HepG2 (cell line): ENCODE measurements around the gene VPS29. TPM values are rescaled to one million over a fixed set of nuclear protein-coding genes. Genes with fewer than 3 reads are reported as not detected.

Experiments
- EED ChIP-seq: sonication (generic); formaldehyde crosslinking; IDR thresholded peaks from 2 replicates; pipeline ENCODE4 v1.5.0; 2020; ENCODE audit warnings: mild to moderate bottlenecking, missing genetic modification reagents
- KLF15 ChIP-seq: sonication (generic); formaldehyde crosslinking; IDR thresholded peaks from 2 replicates; pipeline ENCODE4 v1.8.1; 2023; ENCODE audit warnings: borderline replicate concordance, mild to moderate bottlenecking, inconsistent platforms, missing genetic modification reagents, mixed read lengths
- NBN ChIP-seq: fragments of 450-650 bp; conservative IDR thresholded peaks from 2 replicates; pipeline ENCODE4 v1.6.1; 2017
- U2AF1 ChIP-seq: fragments of 200-400 bp; formaldehyde crosslinking; optimal IDR thresholded peaks from 2 replicates; pipeline ENCODE3; 2017; ENCODE audit warnings: mild to moderate bottlenecking, low read depth, low read length
- WIZ ChIP-seq: sonication (generic); formaldehyde crosslinking; IDR thresholded peaks from 2 replicates; pipeline ENCODE4 v1.5.1; 2020; ENCODE audit warnings: mild to moderate bottlenecking, missing genetic modification reagents
- ZFAT ChIP-seq: sonication (generic); formaldehyde crosslinking; conservative IDR thresholded peaks from 2 replicates; pipeline ENCODE4 v1.8.1; 2023; ENCODE audit warnings: missing genetic modification reagents, inconsistent platforms
- ZNF12 ChIP-seq: sonication (generic); formaldehyde crosslinking; IDR thresholded peaks from 2 replicates; pipeline ENCODE4 v1.5.0; 2020; ENCODE audit warnings: missing genetic modification reagents
- polyA plus RNA-seq, 8 experiments: library from polyadenylated mRNA; depleted of rRNA in 3 of 8; stranded (reverse) in 7 of 8; unstranded in 1 of 8; fragments of >200 nt; fragmentation: Illumina TruSeq in 4 of 8; extraction: Trizol in 4 of 8; gene quantifications; 2 replicates each; pipeline versions ENCODE4 v1.2.1 to v1.2.3, GENCODE V29; 2011 to 2016; ENCODE audit warnings: low read depth in 4 of 8, missing spikeins in 1 of 8, mixed read lengths in 1 of 8; ENCODE audit not compliant: insufficient read depth in 1 of 8
- total RNA-seq, 5 experiments: library from RNA; depleted of rRNA; stranded (reverse); fragments of >200 nt; fragmentation: Illumina TruSeq; extraction: Trizol; gene quantifications; 2 replicates each; pipeline ENCODE4 v1.2.3, GENCODE V29; 2016; ENCODE audit warnings: low read depth in 1 of 5
- TF ChIP-seq, protein P1 (sequence below): sonication (generic); formaldehyde crosslinking; IDR thresholded peaks from 2 replicates; pipeline ENCODE4 v1.4.0; 2020; ENCODE audit warnings: mild to moderate bottlenecking, missing genetic modification reagents, borderline replicate concordance
- TF ChIP-seq, protein P2 (sequence below): sonication (generic); formaldehyde crosslinking; IDR thresholded peaks from 2 replicates; pipeline ENCODE4 v1.8.0; 2022; ENCODE audit warnings: mild to moderate bottlenecking, missing genetic modification reagents
- TF ChIP-seq, protein P3 (sequence below): sonication (generic); formaldehyde crosslinking; IDR thresholded peaks from 2 replicates; pipeline ENCODE4 v1.4.0; 2020; ENCODE audit warnings: low read depth, mild to moderate bottlenecking, missing genetic modification reagents
- TF ChIP-seq, protein P4 (sequence below): sonication (generic); formaldehyde crosslinking; IDR thresholded peaks from 2 replicates; pipeline ENCODE4 v1.4.0; 2020; ENCODE audit warnings: missing genetic modification reagents, borderline replicate concordance
- TF ChIP-seq, protein P5 (sequence below): sonication (generic); formaldehyde crosslinking; IDR thresholded peaks from 2 replicates; pipeline ENCODE4 v1.4.0; 2020; ENCODE audit warnings: missing genetic modification reagents, mild to moderate bottlenecking, borderline replicate concordance
- TF ChIP-seq, protein P6 (sequence below): sonication (generic); formaldehyde crosslinking; conservative IDR thresholded peaks from 2 replicates; pipeline ENCODE4 v1.4.0; 2020; ENCODE audit warnings: mild to moderate bottlenecking, missing genetic modification reagents, moderate library complexity

Gene VPS29
- total and polyA plus RNA-seq, 2 of the 13 experiments (the other 11 are each of a cell fraction or from before 2014, with no cell fraction given), result 107 to 114 TPM

DNA sequence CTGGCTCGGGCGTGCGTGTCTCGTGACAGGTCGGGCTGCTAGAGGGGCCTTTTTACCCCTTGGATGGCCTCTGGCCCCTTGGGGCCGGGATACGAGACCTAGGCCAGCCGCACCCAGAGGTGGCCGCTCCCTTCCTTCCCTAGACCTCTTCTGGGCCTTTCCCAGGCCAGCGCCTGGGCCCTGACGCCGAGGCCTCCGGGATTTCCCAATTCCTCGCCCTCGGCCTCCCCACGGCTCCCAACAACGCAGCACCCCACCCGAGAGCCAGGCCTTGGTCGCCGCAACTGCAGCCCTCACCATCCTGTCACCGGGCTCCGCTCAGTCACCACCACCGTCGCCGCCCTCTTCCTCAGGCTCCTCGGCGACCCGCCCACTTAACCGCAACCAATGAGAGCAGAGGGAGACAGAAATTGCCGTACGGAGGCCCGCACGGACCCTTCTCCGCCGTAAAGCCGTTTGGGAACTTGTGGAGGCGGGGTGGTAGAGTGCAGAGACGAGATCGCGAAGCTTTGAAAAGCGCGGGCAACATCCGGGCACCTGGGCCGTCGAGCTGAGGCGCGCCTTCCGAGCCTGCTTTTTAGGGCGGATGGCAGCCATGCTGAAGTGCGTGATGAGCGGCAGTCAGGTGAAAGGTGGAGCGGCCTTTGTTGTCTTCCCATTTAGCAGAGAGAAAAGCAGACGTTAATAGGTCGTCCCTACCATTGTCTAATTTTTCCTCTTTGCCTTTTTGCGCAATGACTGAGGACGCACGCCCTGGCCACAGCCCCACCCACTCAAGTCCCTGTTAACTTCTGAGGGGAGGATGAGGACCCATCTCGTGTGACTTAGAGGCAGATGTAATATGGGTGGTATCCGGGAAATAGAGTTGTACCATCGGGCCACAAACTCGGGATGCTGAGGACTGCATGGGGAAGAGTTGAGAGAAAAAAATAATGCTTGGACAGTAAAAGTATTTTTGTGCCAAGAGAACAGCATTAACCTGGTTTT is at the start of gene VPS29, which contains the start of gene RAD9B (continued):
- TF ChIP-seq, protein P1, sequence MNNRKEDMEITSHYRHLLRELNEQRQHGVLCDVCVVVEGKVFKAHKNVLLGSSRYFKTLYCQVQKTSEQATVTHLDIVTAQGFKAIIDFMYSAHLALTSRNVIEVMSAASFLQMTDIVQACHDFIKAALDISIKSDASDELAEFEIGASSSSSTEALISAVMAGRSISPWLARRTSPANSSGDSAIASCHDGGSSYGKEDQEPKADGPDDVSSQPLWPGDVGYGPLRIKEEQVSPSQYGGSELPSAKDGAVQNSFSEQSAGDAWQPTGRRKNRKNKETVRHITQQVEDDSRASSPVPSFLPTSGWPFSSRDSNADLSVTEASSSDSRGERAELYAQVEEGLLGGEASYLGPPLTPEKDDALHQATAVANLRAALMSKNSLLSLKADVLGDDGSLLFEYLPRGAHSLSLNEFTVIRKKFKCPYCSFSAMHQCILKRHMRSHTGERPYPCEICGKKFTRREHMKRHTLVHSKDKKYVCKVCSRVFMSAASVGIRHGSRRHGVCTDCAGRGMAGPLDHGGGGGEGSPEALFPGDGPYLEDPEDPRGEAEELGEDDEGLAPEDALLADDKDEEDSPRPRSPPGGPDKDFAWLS (CRISPR knock-in tag), result no peak
- TF ChIP-seq U2AF1 (peak; percentile 51), ZFAT (CRISPR knock-in tag) (peak; percentile 78; the same call in 1 of the 2 replicates), ZNF12 (CRISPR knock-in tag) (no peak), EED (CRISPR knock-in tag) (peak; percentile 91), WIZ (CRISPR knock-in tag) (peak; percentile 94), NBN (no peak), KLF15 (CRISPR knock-in tag) (peak; percentile 67)
- TF ChIP-seq, protein P2, sequence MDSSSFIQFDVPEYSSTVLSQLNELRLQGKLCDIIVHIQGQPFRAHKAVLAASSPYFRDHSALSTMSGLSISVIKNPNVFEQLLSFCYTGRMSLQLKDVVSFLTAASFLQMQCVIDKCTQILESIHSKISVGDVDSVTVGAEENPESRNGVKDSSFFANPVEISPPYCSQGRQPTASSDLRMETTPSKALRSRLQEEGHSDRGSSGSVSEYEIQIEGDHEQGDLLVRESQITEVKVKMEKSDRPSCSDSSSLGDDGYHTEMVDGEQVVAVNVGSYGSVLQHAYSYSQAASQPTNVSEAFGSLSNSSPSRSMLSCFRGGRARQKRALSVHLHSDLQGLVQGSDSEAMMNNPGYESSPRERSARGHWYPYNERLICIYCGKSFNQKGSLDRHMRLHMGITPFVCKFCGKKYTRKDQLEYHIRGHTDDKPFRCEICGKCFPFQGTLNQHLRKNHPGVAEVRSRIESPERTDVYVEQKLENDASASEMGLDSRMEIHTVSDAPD (CRISPR knock-in tag), result peak; percentile 85
- TF ChIP-seq, protein P3, sequence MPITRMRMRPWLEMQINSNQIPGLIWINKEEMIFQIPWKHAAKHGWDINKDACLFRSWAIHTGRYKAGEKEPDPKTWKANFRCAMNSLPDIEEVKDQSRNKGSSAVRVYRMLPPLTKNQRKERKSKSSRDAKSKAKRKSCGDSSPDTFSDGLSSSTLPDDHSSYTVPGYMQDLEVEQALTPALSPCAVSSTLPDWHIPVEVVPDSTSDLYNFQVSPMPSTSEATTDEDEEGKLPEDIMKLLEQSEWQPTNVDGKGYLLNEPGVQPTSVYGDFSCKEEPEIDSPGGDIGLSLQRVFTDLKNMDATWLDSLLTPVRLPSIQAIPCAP (CRISPR knock-in tag), result peak; percentile 85; the same call in 1 of the 2 replicates
- TF ChIP-seq, protein P4, sequence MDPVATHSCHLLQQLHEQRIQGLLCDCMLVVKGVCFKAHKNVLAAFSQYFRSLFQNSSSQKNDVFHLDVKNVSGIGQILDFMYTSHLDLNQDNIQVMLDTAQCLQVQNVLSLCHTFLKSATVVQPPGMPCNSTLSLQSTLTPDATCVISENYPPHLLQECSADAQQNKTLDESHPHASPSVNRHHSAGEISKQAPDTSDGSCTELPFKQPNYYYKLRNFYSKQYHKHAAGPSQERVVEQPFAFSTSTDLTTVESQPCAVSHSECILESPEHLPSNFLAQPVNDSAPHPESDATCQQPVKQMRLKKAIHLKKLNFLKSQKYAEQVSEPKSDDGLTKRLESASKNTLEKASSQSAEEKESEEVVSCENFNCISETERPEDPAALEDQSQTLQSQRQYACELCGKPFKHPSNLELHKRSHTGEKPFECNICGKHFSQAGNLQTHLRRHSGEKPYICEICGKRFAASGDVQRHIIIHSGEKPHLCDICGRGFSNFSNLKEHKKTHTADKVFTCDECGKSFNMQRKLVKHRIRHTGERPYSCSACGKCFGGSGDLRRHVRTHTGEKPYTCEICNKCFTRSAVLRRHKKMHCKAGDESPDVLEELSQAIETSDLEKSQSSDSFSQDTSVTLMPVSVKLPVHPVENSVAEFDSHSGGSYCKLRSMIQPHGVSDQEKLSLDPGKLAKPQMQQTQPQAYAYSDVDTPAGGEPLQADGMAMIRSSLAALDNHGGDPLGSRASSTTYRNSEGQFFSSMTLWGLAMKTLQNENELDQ (CRISPR knock-in tag), result no peak; the same call in 1 of the 2 replicates
- TF ChIP-seq, protein P5, sequence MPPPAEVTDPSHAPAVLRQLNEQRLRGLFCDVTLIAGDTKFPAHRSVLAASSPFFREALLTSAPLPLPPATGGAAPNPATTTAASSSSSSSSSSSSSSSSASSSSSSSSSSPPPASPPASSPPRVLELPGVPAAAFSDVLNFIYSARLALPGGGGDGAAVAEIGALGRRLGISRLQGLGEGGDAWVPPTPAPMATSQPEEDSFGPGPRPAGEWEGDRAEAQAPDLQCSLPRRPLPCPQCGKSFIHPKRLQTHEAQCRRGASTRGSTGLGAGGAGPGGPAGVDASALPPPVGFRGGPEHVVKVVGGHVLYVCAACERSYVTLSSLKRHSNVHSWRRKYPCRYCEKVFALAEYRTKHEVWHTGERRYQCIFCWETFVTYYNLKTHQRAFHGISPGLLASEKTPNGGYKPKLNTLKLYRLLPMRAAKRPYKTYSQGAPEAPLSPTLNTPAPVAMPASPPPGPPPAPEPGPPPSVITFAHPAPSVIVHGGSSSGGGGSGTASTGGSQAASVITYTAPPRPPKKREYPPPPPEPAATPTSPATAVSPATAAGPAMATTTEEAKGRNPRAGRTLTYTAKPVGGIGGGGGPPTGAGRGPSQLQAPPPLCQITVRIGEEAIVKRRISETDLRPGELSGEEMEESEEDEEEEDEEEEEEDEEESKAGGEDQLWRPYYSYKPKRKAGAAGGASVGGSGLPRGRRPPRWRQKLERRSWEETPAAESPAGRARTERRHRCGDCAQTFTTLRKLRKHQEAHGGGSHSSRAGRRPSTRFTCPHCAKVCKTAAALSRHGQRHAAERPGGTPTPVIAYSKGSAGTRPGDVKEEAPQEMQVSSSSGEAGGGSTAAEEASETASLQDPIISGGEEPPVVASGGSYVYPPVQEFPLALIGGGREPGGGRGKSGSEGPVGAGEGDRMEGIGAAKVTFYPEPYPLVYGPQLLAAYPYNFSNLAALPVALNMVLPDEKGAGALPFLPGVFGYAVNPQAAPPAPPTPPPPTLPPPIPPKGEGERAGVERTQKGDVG, result peak; percentile 99
- TF ChIP-seq, protein P6, sequence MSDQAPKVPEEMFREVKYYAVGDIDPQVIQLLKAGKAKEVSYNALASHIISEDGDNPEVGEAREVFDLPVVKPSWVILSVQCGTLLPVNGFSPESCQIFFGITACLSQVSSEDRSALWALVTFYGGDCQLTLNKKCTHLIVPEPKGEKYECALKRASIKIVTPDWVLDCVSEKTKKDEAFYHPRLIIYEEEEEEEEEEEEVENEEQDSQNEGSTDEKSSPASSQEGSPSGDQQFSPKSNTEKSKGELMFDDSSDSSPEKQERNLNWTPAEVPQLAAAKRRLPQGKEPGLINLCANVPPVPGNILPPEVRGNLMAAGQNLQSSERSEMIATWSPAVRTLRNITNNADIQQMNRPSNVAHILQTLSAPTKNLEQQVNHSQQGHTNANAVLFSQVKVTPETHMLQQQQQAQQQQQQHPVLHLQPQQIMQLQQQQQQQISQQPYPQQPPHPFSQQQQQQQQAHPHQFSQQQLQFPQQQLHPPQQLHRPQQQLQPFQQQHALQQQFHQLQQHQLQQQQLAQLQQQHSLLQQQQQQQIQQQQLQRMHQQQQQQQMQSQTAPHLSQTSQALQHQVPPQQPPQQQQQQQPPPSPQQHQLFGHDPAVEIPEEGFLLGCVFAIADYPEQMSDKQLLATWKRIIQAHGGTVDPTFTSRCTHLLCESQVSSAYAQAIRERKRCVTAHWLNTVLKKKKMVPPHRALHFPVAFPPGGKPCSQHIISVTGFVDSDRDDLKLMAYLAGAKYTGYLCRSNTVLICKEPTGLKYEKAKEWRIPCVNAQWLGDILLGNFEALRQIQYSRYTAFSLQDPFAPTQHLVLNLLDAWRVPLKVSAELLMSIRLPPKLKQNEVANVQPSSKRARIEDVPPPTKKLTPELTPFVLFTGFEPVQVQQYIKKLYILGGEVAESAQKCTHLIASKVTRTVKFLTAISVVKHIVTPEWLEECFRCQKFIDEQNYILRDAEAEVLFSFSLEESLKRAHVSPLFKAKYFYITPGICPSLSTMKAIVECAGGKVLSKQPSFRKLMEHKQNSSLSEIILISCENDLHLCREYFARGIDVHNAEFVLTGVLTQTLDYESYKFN, result peak; percentile 55
